ENCODE results near the gene ARHGAP35.

ARHGAP35 gene

DNA sequence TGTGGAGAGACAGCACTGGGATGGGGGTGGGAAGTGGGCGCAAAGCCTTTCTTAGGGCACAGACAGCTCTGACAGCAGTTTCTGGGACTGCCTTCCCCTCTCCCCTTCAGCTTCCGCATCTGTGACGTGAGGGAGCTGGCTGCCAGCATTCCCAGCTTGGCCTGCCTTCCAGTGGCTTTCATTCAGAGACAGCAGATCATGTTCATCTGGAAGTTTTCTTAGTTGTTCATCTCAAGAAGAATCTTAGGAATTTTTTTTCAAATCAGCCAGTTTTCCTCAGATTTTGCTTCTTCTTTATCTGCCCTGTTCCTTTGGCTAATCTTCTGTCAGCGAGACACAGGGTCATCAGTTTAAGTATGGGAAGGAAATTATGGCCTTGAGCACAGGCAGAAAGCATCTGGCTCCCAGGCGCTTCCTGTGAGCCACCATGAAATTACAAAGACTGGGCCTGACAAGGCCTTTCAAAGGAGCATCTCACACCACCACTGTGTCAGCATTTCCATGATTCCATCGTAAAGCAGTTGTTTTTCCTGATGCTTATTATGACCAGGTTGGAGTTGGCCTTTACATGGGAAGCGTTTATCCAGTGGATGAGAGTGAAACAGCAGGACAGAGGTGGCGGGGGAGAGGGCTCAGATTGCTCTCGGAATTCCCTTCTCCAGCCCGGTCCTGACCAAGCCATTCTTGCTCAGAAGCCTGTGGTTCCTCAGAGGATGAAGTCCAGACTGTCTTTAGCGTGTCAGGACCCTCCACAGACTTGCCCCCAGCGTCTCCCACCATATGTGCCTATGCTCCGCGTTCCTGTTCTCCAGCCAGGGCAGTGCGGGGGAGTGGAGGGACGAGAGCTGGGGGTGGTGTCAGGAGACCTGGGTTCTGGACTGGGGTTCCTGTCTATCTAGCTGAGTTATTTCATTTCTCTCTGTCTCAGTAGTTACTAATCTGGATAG is 43.6 kb downstream of the ARHGAP35 start:
- no peak for DNase-seq

DNA sequence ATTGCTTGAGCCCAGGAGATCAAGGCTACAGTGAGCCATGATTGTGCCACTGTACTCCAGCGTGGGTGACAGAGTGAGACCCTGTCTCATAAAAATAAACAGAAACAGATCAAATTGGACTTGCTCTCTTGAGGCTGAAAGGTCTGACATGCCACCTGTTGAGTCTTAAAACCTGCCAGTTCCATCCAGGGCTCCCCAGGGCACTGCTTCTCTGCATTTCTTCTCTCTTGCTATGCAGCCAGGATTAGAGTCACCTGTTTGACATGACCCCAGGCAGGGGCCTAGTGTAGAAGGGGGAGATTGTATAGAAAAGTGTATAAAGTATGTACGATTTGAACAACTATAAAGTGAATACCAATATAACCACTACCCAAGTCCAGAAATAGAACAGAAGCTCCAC is 45.4 kb downstream of the ARHGAP35 start:
- DNase-seq = no peak

DNA sequence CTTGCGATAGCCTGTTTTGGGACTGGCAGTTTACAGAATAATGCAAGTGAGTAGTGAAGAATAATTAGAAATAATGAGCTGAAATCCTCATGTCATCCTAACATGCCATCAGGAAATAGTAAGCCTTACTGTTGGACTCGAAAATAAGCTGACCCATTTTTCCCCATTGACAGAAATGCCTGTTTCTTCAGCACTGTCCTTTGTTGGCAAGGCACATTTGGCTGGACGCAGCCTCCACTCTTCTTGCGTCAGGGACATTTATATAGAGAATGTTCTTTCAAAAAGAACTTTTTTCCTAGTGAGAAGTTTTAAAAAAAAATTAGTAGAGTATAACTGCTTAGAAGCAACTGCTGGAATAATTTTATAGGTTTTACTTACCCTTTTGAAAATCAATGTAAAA is 47.1 kb downstream of the ARHGAP35 start:
- DNase-seq = no peak

DNA sequence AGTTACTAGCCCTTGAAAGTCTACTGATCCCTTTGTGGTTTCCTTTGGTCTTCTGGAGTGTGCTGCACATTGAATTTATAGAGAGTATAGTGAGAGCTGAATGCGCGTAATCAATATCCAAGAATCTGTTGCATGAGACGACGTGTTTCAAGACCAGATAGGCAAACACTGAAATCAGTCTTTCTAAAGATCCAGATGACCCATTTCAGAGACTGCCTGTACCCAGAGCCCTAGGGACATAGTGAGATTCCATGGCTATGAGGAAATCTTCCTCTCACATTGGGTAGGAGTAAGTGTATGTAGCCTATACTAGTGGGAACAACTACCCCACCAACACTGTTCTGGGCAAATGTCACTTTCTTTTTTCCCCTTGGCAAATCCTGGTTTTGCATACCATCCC is 48.6 kb downstream of the ARHGAP35 start:
- DNase-seq = no peak
